ENCODE results near the gene HDAC4. TPM values are rescaled to one million over a fixed set of nuclear protein-coding genes. Genes with fewer than 3 reads are reported as not detected.
A peak's percentile ranks its signal among the peaks of the same experiment; 100 is the strongest.

The HDAC4 gene
- total RNA-seq, 1 experiment from 2014 or later = 40.1 TPM

GRCh38 chr2:239151201-239152131, 249.4 kb downstream of the HDAC4 start:
- intact Hi-C loops (cut with micrococcal nuclease; ENCODE audit: unreplicated experiment) (no loop called here), in situ Hi-C loops (cut with HindIII; ENCODE audit: low pct_unique_long_range_greater_than_20kb, low sequenced_read_pairs) (no loop called here)
- H3K27ac ChIP-seq (ENCODE audit: low read length) = no peak overlapping the region
- CTCF ChIA-PET = no interaction called here
- H3K27me3 ChIP-seq (ENCODE audit: control insufficient read depth, insufficient read depth, low read length) = no peaks in the 10 kb centered on the region
- H3K4me3 ChIP-seq (ENCODE audit: low read depth in 2 of 2, low read length in 2 of 2) = no peak overlapping the region
- ATAC-seq (no peak), DNase-seq (ENCODE audit: low read depth, low spot score) (no peak)
- no peaks in the 10 kb centered on the region; the same call in 1 of the 2 replicates for H3K36me3 ChIP-seq (ENCODE audit: control insufficient read depth, insufficient read depth, low read length)
- H3K4me1 ChIP-seq (ENCODE audit: control insufficient read depth, insufficient read depth, low read length) = no peaks in the 10 kb centered on the region
- POLR2A ChIA-PET = no interaction called here
- TF ChIP-seq, protein P1, sequence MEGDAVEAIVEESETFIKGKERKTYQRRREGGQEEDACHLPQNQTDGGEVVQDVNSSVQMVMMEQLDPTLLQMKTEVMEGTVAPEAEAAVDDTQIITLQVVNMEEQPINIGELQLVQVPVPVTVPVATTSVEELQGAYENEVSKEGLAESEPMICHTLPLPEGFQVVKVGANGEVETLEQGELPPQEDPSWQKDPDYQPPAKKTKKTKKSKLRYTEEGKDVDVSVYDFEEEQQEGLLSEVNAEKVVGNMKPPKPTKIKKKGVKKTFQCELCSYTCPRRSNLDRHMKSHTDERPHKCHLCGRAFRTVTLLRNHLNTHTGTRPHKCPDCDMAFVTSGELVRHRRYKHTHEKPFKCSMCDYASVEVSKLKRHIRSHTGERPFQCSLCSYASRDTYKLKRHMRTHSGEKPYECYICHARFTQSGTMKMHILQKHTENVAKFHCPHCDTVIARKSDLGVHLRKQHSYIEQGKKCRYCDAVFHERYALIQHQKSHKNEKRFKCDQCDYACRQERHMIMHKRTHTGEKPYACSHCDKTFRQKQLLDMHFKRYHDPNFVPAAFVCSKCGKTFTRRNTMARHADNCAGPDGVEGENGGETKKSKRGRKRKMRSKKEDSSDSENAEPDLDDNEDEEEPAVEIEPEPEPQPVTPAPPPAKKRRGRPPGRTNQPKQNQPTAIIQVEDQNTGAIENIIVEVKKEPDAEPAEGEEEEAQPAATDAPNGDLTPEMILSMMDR (IDR thresholded peaks at IDR 0.05) = no peak
- TF ChIP-seq TCF7L2 (IDR thresholded peaks at IDR 0.05; ENCODE audit: low read depth, low read length) = no peak
- no TSS peak for BruUV-seq (replicated peaks)
- H3K9me3 ChIP-seq (ENCODE audit: control insufficient read depth, insufficient read depth, low read depth, low read length) = no peaks in the 10 kb centered on the region

GRCh38 chr2:239150125-239151011, 250.5 kb downstream of the HDAC4 start:
- in situ Hi-C loops (cut with HindIII; ENCODE audit: low pct_unique_long_range_greater_than_20kb, low sequenced_read_pairs) = no loop called here
- Histone ChIP-seq H3K27me3 (ENCODE audit: control insufficient read depth, insufficient read depth, low read length) (no peaks in the 10 kb centered on the region), H3K4me3 (ENCODE audit: low read depth in 2 of 2, low read length in 2 of 2) (no peak overlapping the region), H3K27ac (ENCODE audit: low read length) (no peak overlapping the region), H3K9me3 (ENCODE audit: control insufficient read depth, insufficient read depth, low read depth, low read length) (no peaks in the 10 kb centered on the region), H3K4me1 (ENCODE audit: control insufficient read depth, insufficient read depth, low read length) (no peaks in the 10 kb centered on the region), H3K36me3 (ENCODE audit: control insufficient read depth, insufficient read depth, low read length) (no peaks in the 10 kb centered on the region; the same call in 1 of the 2 replicates)
- CTCF ChIA-PET = no interaction called here
- DNase-seq (ENCODE audit: low read depth, low spot score) = no peak
- POLR2A ChIA-PET = no interaction called here
- ATAC-seq = no peak
- intact Hi-C loops (cut with micrococcal nuclease; ENCODE audit: unreplicated experiment) = no loop called here
- TSS peak; percentile 54 for BruUV-seq (replicated peaks)
- TF ChIP-seq REST (IDR thresholded peaks at IDR 0.05; ENCODE audit: insufficient read depth in 1 of 2, low read depth in 2 of 2, low read length in 1 of 2) (no peak), POLR2AphosphoS5 (IDR thresholded peaks at IDR 0.05; ENCODE audit: low read depth, low read length) (no peak), TCF7L2 (IDR thresholded peaks at IDR 0.05; ENCODE audit: low read depth, low read length) (no peak), SIN3A (IDR thresholded peaks at IDR 0.05; ENCODE audit: borderline replicate concordance, insufficient read depth, low read depth, low read length) (no peak)
- TF ChIP-seq, protein P1 (IDR thresholded peaks at IDR 0.05) = no peak
